Ishikawa (cell line): ENCODE data around the gene AADAC.

Experiments used
- CEBPB ChIP-seq: IDR thresholded peaks from 2 replicates; pipeline ENCODE4 v1.6.1; 2012
- CREB1 ChIP-seq: IDR thresholded peaks from 2 replicates; pipeline ENCODE4 v1.6.1; 2012; ENCODE audit warnings: low read depth
- EGR1 ChIP-seq: IDR thresholded peaks from 2 replicates; pipeline ENCODE4 v1.6.1; 2012
- EP300 ChIP-seq: IDR thresholded peaks from 2 replicates; pipeline ENCODE4 v1.6.1; 2012; ENCODE audit warnings: borderline replicate concordance
- FOXM1 ChIP-seq: IDR thresholded peaks from 2 replicates; pipeline ENCODE4 v1.6.1; 2012; ENCODE audit warnings: low read depth, borderline replicate concordance
- NFIC ChIP-seq: IDR thresholded peaks from 2 replicates; pipeline ENCODE4 v1.6.1; 2012
- RAD21 ChIP-seq: IDR thresholded peaks from 2 replicates; pipeline ENCODE4 v1.6.1; 2012; ENCODE audit warnings: low read depth
- REST ChIP-seq: IDR thresholded peaks from 2 replicates; pipeline ENCODE4 v1.6.1; 2012; ENCODE audit warnings: low read depth, mild to moderate bottlenecking
- TAF1 ChIP-seq: IDR thresholded peaks from 2 replicates; pipeline ENCODE4 v1.6.1; 2012; ENCODE audit warnings: low read depth, mild to moderate bottlenecking
- TCF12 ChIP-seq: IDR thresholded peaks from 2 replicates; pipeline ENCODE4 v1.6.1; 2012; ENCODE audit warnings: low read depth
- TEAD4 ChIP-seq: IDR thresholded peaks from 2 replicates; pipeline ENCODE4 v1.6.1; 2012
- YY1 ChIP-seq: IDR thresholded peaks from 2 replicates; pipeline ENCODE4 v1.6.1; 2012; ENCODE audit warnings: low read depth
- ZBTB7A ChIP-seq: IDR thresholded peaks from 2 replicates; pipeline ENCODE4 v1.6.1; 2012; ENCODE audit warnings: low read depth
- TF ChIP-seq, protein P1 (sequence below): IDR thresholded peaks from 2 replicates; pipeline ENCODE4 v1.6.1; 2012
- TF ChIP-seq, protein P2 (sequence below): IDR thresholded peaks from 2 replicates; pipeline ENCODE4 v1.6.1; 2012

Gene AADAC

DNA sequence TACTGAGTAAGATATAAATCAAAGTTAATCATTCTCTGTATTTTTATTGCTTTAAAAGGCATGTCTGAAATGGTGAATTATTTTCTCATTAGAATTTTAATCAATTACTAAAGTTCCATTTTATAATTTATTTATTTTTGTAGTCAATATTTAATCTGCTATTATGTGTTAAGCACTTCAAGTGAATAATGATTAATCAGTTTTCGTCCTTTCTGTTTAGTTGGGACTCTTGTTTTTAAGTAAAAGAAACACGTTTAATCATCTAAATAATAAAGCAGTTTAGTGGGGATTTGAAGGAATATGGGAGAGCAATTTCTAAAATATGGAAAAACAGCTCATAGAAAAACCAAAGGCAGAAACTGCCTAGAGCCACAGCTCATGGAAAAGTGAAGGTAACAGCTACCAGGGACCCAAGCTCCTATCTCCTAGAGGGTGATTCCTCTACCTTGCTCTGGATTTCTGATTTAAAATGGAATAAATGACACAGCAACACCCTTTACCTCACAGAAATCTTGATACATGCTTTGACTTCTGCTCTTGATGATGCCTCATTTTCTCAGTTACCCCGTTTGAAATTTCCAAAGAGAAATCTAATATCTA, 31.5 kb downstream of the AADAC start:
- TF ChIP-seq RAD21 (no peak), TEAD4 (no peak), ZBTB7A (no peak), FOXM1 (no peak), TAF1 (no peak), CREB1 (no peak), EP300 (no peak), YY1 (no peak), NFIC (no peak), TCF12 (no peak), REST (no peak), CEBPB (no peak)
- TF ChIP-seq, protein P1, sequence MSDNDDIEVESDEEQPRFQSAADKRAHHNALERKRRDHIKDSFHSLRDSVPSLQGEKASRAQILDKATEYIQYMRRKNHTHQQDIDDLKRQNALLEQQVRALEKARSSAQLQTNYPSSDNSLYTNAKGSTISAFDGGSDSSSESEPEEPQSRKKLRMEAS = no peak

GRCh38 chr3:151852074-151852811, 38.3 kb downstream of the AADAC start:
- TF ChIP-seq RAD21 (no peak), REST (no peak), CREB1 (no peak), TAF1 (no peak), YY1 (no peak), EGR1 (no peak), FOXM1 (no peak), NFIC (no peak), ZBTB7A (no peak), CEBPB (no peak), TEAD4 (no peak), EP300 (no peak), TCF12 (no peak)
- TF ChIP-seq, protein P1 = no peak
- TF ChIP-seq, protein P2, sequence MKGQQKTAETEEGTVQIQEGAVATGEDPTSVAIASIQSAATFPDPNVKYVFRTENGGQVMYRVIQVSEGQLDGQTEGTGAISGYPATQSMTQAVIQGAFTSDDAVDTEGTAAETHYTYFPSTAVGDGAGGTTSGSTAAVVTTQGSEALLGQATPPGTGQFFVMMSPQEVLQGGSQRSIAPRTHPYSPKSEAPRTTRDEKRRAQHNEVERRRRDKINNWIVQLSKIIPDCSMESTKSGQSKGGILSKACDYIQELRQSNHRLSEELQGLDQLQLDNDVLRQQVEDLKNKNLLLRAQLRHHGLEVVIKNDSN = no peak

- no peak for TF ChIP-seq EGR1
- TF ChIP-seq TCF12 = no peak
- TF ChIP-seq ZBTB7A = no peak
- TF ChIP-seq REST = no peak
- no peak for TF ChIP-seq CEBPB
- no peak for TF ChIP-seq TAF1
Observed at GRCh38 chr3:151856118-151856517, 42.2 kb downstream of the AADAC start.

DNA sequence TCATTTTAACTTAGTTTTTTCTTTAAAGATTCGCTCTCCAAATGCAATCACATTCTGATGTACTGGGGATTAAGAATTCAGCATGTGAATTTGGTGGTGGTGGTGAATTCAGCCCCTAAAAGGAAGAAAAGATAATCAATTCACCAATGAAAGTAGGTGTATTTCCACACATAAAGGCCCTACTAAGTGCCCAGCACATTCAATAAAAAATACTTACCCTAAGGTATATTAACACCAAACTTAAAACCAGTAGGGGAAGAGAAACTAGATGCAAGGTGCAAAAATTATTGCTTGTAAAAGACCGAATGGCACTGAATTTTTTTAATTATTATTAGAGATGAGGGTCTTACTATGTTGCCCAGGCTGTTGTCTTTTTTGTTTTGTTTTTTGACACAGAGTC, 42.7 kb downstream of the AADAC start:
- no peak for TF ChIP-seq CREB1
- TF ChIP-seq RAD21 = no peak
- TF ChIP-seq REST = no peak
- TF ChIP-seq, protein P1 = no peak
- TF ChIP-seq YY1 = no peak
